HG02759 (cell line): ENCODE results near the gene ZNF138.

Experiments used
- ATAC-seq: cut with Tn5 transposase; IDR thresholded peaks from one replicate; pipeline ENCODE4 v1.9.1; 2021; ENCODE audit warnings: mild to moderate bottlenecking, moderate library complexity; ENCODE audit not compliant: unreplicated experiment

The ZNF138 gene

DNA sequence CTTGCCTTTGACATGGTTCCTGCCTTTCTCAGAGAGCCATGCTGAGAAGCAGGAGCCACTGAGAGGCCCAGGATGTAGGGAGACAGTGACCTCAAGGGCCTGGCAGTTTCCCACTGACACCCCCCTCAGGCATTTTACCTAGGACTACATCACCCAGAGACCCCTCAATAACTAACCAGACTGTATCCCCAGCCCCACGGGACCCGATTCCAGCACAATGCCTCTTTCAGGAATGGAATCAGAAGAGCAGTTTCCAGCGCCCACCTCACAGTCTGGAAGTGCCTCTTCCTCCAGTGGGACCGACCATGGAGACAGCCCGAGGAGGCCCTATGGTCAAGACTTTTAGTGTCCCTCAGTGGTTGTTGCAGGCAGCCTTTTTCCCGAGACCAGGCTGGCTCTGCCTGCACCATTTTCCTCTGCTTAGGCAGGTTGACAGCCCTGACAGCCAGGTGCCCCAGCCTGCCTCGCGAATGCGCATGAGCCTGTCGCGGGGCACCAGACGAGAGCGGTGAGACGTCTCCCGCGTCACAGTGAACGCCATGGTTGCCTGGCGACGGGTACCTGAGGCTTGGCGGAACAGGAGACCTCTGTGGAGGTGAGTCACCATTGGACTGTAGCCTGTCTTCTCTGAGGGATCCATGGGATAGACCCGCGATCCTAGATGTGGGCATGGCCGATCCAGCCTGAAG lies 80.5 kb downstream of the ZNF138 start:
- no peak for ATAC-seq

DNA sequence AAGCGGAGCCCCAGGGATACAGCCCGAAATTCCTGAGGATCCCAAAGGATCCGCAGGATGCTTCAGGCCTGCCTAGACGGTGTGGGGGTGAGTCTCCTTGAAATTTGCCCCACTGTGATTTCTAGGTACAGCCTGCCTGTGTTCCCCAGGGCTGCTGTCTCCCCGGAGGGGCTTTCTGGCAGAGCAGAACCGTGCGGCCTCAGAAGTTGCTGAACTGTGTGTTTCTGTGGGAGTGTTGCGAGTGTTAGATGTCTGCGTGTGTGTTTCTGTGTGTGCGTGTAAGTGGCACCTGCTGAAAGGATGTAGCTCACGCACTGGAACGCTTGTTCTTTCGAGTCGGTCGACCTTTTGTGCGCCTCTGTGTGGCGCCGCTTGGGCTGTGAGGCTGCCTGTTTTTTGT lies 81.0 kb downstream of the ZNF138 start:
- ATAC-seq = no peak

GRCh38 chr7:64875658-64876406 lies 81.6 kb downstream of the ZNF138 start:
- ATAC-seq = no peak

GRCh38 chr7:64876792-64877713 lies 82.8 kb downstream of the ZNF138 start:
- no peak for ATAC-seq

DNA sequence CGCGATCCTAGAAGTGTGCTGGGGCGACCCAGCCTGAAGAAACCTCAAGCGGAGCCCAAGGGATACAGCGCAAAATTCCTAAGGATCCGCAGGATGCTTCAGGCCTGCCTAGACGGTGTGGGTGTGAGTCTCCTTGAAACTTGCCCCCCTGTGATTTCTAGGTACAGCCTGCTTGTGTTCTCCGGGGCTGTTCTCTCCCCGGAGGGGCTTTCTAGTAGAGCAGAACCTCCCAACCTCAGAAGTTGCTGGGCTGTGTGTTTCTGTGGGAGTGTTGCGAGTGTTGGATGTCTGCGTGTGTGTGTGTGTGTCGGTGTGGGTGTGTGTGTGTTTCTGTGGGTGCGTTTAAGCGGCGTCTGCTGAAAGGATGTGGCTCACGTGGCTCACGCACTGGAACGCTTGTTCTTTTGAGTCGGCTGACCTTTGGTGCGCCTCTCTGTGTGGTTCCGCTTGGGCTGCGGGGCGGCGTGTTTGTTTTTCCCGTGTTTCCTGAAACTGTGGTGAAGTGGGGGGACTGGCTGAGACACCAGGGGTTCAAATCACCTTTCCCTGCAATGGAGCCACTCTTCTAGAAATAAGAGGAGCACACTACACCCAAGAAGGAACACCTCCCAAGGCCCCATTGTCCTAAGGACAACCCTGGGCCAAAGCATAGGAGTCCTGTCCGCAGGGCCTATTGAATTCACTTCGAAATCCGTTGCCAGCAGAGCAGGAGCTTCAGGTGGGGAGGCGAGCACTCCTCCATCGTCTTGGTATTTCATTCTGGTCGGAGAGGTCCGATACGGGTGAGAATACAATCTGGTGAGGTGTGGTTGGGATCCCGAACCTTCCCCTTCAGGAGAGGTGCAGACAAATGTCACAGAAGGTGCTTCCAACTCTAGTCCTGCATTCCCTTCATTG lies 83.7 kb downstream of the ZNF138 start:
- no peak for ATAC-seq

- ATAC-seq = no peak
Measured at GRCh38 chr7:64878684-64879083, 84.5 kb downstream of the ZNF138 start.

DNA sequence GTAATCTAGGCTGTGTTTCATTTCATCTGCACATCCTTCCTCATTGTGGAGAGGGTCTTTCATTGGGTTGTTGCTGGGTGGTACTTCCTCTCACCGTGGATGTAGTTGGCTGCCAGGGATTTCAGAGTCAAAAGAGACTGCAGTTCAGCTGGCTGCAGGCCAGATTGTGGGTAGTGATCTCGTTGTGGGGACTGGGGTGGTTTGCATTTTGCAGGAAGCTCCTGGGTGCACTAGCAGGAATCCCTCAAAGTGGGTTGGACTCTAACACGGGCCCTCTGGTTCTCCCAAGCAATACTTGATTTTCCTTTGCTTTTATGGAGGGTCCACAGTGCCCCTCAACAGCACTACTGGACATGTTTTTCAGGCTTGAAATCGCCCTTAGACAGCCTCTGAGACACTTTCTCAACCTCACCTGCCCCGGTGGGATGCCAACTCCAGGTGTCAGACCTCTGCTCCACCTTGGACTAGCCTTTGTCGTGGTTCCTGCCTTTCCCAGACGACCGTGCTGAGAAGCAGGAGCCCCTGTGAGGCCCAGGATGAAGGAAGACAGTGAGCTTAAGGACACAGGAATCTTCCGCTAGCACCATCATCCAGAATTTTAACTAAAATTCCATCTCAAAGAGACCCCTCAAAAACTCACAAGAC lies 85.0 kb downstream of the ZNF138 start:
- no peak for ATAC-seq

GRCh38 chr7:64879800-64880199 lies 85.6 kb downstream of the ZNF138 start:
- no peak for ATAC-seq

- no peak for ATAC-seq
Measured at GRCh38 chr7:64880322-64881297, 86.4 kb downstream of the ZNF138 start.

DNA sequence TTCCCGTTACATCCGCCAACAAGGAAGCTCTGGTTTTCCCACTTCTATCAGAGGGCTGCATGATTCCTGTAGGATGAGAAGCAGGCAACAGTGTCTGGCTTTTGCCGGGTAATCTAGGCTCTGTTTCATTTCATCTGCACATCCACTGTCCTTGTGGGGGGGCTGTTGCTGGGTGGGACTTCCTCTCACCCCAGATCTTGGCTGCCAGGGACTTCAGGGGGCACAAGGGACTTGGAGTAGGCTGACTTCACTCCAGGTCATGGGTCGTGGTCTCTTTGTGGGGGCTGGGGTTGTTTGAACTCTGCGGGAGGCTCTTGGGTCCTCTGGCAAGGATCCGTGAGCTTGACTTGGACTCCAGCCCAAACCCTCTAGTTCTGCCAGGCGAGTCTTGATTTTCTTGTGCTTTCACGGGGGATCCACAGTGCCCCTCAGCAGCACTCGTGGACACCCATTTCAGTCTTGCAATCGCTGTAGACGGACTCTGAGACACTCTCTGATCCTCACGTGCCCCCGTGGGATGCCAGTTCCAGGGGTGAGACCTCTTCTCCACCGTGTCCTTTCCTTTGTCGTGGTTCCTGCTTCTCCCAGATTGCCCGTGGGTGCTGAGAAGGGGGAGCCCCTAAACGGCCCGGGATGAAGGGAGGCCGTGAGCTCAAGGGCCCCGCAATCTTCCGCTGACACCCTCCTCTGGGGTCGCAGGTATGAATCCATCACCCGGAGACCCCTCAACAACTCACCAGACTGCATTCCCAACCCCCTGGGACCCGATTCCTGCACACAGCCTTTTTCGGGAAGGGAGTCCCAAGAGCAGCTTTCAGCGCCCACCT lies 87.4 kb downstream of the ZNF138 start:
- ATAC-seq = no peak

GRCh38 chr7:64882341-64883112 lies 88.3 kb downstream of the ZNF138 start:
- no peak for ATAC-seq
